KBM-7 (cell line): ENCODE measurements around the gene SUPT7L.
"Not testable (repeated sequence)": the region's sequence is repeated elsewhere in the genome, so short reads cannot be mapped to it uniquely, and the experiment has no call there.

Experiments
- DNase-seq: peaks from one replicate; pipeline ENCODE4 v3.0.0-alpha.2; 2015
- in situ Hi-C: fragments of 300-500 bp; cut with MboI; formaldehyde crosslinking; loops from 2 replicates; pipeline ENCODE4 v1.14.3; 2020; ENCODE audit warnings: low sequenced_read_pairs, low pct_unique_long_range_greater_than_20kb, mixed read lengths

Gene SUPT7L

DNA sequence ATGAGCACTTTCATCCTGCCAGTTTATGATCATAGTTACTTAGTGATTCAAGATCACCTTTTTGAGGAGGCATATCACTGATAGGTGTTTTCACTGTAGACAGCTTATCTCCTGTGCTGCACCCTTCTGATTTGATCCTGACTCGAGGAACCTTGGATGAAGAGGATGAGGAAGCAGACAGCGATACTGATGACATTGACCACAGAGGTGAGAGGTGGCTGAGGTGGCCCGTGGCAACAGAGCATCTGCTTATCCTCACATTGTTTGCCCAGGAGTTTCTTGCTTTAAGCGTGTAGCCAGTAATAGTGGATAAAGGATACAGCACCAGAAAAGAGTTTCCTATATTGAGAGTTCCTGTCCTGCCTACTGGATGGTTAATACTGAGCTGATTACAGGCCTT lies 15.7 kb downstream of the SUPT7L start:
- in situ Hi-C loops: no loop called here
- no peak for DNase-seq

DNA sequence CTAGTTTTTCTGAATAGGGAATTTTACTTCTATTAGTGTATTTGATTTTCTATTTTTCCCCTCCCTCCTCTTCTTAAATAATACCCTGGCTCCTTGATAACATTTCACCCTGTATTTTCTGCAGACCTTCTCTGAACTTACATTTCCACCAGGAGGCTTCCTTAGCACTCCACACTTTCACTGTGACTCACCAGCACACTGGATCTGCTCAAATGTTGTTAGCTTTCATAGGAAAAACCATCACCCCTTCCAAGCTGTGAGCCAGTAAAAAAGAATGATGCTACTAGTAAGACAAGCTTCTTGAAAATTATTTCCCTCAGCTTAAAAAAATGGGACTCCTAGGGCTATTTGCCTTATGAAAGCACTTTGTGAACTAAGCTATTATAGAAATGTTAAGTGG lies 16.1 kb downstream of the SUPT7L start:
- in situ Hi-C loops: no loop called here

DNA sequence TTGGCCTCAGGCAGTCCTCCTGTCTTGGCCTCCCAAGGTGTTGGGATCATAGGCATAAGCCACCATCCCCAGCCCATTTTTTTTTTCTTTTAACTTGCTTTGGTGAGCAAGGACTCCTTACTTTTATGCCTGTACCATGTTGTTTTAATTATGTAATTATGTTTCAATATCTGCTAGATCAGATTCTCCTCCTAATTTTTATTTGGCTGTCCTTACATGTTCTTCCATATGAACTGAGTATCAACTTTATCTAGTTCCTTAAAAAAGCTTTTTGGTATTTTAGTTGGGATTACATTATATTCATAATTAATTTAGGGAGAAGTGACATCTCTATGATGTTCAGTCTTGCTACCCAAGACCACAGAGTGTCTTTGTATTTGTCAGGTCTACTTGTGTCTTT lies 18.2 kb downstream of the SUPT7L start:
- in situ Hi-C loops: no loop called here
- DNase-seq: no peak

More for the DNA sequence above, 16.1 kb downstream of the SUPT7L start:
- no peak for DNase-seq

GRCh38 chr2:27640722-27641245 lies 22.6 kb downstream of the SUPT7L start:
- no peak for DNase-seq
- in situ Hi-C loops: no loop called here

DNA sequence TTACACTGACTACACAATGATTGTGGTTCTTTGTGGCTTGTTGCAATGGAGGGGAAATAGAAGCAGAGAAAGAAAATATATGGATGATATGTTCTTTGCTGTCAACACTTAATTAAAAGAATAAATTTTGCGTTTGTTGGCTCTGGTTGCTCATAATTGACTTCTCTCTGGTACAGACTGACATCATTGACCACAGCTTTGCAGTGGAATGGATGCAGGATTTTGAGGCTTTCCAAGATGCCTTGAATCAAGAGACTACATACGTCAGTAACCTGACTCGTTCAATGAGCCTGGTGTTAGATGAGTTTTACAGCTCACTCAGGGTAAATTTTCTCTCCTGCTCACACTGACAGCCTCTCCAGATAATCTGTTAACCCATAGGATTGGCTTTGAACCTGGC lies 24.7 kb downstream of the SUPT7L start:
- in situ Hi-C loops: no loop called here
- DNase-seq: no peak

- no peak for DNase-seq
- in situ Hi-C loops: no loop called here
These were observed 25.3 kb downstream of the SUPT7L start for GRCh38 chr2:27638037-27638637.

GRCh38 chr2:27636766-27637165 lies 26.6 kb downstream of the SUPT7L start:
- in situ Hi-C loops: no loop called here
- no peak for DNase-seq

- DNase-seq: no peak
- in situ Hi-C loops: no loop called here
These were observed 29.1 kb downstream of the SUPT7L start for GRCh38 chr2:27634291-27634690.

- in situ Hi-C loops, DNase-seq: not testable (repeated sequence)
These were observed 33.2 kb downstream of the SUPT7L start for GRCh38 chr2:27630257-27630656.

GRCh38 chr2:27628767-27629709 lies 34.4 kb downstream of the SUPT7L start, which contains the start of the genes CCDC121 and GPN1:
Gene CCDC121, minus strand, starts transcription at chr2:27629012. Its CDS starts 1,213 bp downstream, at chr2:27627799.
Gene GPN1, plus strand, starts transcription at chr2:27629050. Its CDS starts 9 bp downstream, at chr2:27629059.
- in situ Hi-C loops: no loop called here
- DNase-seq: peak; percentile 96

- peak; percentile 18 for DNase-seq
- in situ Hi-C loops: no loop called here
These were observed 35.2 kb downstream of the SUPT7L start for GRCh38 chr2:27627963-27628766.

DNA sequence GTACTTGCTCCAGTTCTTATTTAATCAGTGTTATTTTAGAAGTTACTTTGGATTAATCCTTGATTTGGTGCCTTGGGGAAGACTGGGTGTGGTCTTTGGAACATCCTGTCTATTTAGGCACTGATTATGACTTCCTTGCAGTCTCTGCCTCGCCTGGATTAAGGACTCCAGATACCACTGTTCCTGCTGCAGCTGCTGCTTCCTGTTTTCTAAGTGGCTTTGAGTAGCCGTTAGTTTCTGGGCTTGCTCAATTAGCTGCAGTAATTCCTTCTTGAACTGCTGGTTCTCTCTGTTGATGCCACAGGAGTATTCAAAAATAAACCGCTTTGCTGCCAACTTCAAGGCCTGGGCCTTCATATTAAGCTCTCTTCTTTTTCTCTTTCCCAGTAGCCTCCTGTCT lies 36.5 kb downstream of the SUPT7L start:
- in situ Hi-C loops: not testable (repeated sequence)
- DNase-seq: peak; percentile 70

- in situ Hi-C loops, DNase-seq: not testable (repeated sequence)
These were observed 37.1 kb downstream of the SUPT7L start for GRCh38 chr2:27626323-27626722.

GRCh38 chr2:27624943-27625342 lies 38.5 kb downstream of the SUPT7L start:
- in situ Hi-C loops: no loop called here
- DNase-seq: no peak

GRCh38 chr2:27622921-27623384 lies 40.5 kb downstream of the SUPT7L start:
- in situ Hi-C loops: no loop called here
- DNase-seq: no peak

GRCh38 chr2:27621524-27621923 lies 41.9 kb downstream of the SUPT7L start:
- in situ Hi-C loops: no loop called here
- no peak for DNase-seq

DNA sequence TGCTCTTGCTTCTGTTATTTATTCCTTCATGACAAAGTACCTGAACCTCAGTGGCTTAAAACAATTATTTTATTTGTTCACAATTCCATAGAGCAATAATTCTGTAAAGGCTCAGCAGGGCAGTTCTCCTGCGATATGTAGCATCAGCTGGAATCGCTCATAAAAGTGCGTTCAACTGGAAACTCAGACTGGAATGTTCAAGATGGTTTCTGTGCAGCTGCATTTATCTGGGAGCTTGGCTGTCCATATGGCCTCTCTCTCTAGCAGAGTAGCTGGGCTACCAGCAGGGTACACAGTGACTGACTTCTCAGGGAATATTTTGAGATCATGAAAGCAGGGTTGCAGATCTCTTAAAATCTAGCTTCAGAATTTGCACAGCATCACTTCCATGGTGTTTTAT lies 48.1 kb downstream of the SUPT7L start:
- DNase-seq: no peak
- in situ Hi-C loops: no loop called here

GRCh38 chr2:27613985-27614384 lies 49.4 kb downstream of the SUPT7L start:
- in situ Hi-C loops: no loop called here

GRCh38 chr2:27606611-27607010 lies 56.8 kb downstream of the SUPT7L start:
- no peak for DNase-seq
- in situ Hi-C loops: no loop called here

More at GRCh38 chr2:27613985-27614384, 49.4 kb downstream of the SUPT7L start:
- DNase-seq: no peak
